CD4-positive, alpha-beta T cell (primary cell): ENCODE results near the gene IER5. TPM values are rescaled to one million over a fixed set of nuclear protein-coding genes. Genes with fewer than 3 reads are reported as not detected.

Experiments
- ATAC-seq: fragments of 200-7000 bp; cut with Tn5 transposase; one replicate; pipeline ENCODE4 v1.10.0; 2022; ENCODE audit warnings: mild to moderate bottlenecking; ENCODE audit not compliant: poor library complexity
- CTCF ChIA-PET: fragments of 350-600 bp; sonication (Branson Sonifier 250); formaldehyde crosslinking; loops from one replicate; lab custom pipeline; 2021; ENCODE audit warnings: antibody characterized with exemption, inconsistent platforms; lab: Charles Lee
- POLR2A ChIA-PET: fragments of 350-600 bp; sonication (Branson Sonifier 250); formaldehyde crosslinking; loops from one replicate; lab custom pipeline; 2021; ENCODE audit warnings: antibody characterized with exemption, inconsistent platforms; lab: Charles Lee
- DNase-seq, 14 experiments: peaks; one replicate each; pipeline ENCODE4 v3.0.0-alpha.2; 2013 to 2020; ENCODE audit warnings: mixed read lengths in 2 of 14
- H3K27ac ChIP-seq, 2 donors: one replicate each; pipeline versions ENCODE4 v1.5.1 to v1.7.0; 2013; ENCODE audit warnings: low read length in 2 of 2, low read depth in 1 of 2, mild to moderate bottlenecking in 1 of 2
- H3K27me3 ChIP-seq, 2 experiments: 1 replicate in 1 of 2; 2 replicates in 1 of 2; pipeline versions ENCODE4 v1.6.1 to v1.7.0; 2013; ENCODE audit warnings: low read length in 2 of 2, control low read depth in 1 of 2, mild to moderate bottlenecking in 1 of 2, moderate library complexity in 1 of 2; ENCODE audit not compliant: insufficient read depth in 2 of 2, control insufficient read depth in 1 of 2
- H3K36me3 ChIP-seq: one replicate; pipeline ENCODE4 v1.6.1; 2013; ENCODE audit warnings: low read length, control low read depth; ENCODE audit not compliant: insufficient read depth
- H3K4me1 ChIP-seq: one replicate; pipeline ENCODE4 v1.6.1; 2013; ENCODE audit warnings: low read length, control low read depth; ENCODE audit not compliant: insufficient read depth
- H3K4me3 ChIP-seq: one replicate; pipeline ENCODE4 v1.5.1; 2013; ENCODE audit warnings: mild to moderate bottlenecking, low read length, moderate library complexity
- H3K9me3 ChIP-seq, 2 experiments: 1 replicate in 1 of 2; 2 replicates in 1 of 2; pipeline versions ENCODE4 v1.6.1 to v1.7.0; 2013; ENCODE audit warnings: low read length in 2 of 2, mild to moderate bottlenecking in 2 of 2, control low read depth in 1 of 2, moderate library complexity in 1 of 2; ENCODE audit not compliant: control insufficient read depth in 1 of 2, insufficient read depth in 1 of 2
- H3K27ac Mint-ChIP-seq: one replicate; pipeline ENCODE4 v1.8.0; 2020; ENCODE audit warnings: mixed read lengths
- H3K27me3 Mint-ChIP-seq: one replicate; pipeline ENCODE4 v1.8.0; 2021; ENCODE audit warnings: mixed read lengths
- H3K36me3 Mint-ChIP-seq: one replicate; pipeline ENCODE4 v1.8.0; 2021; ENCODE audit warnings: low read depth, mixed read lengths
- H3K4me1 Mint-ChIP-seq: one replicate; pipeline ENCODE4 v1.8.0; 2021; ENCODE audit warnings: low read depth, mixed read lengths
- H3K4me3 Mint-ChIP-seq: one replicate; pipeline ENCODE4 v1.8.0; 2020; ENCODE audit warnings: mild to moderate bottlenecking, mixed read lengths
- H3K9me3 Mint-ChIP-seq: one replicate; pipeline ENCODE4 v1.8.0; 2020; ENCODE audit warnings: mixed read lengths
- CTCF ChIP-seq: fragments of 200-600 bp; IDR thresholded peaks from one replicate; pipeline ENCODE4 v1.8.0; 2022; ENCODE audit warnings: antibody characterized with exemption, mild to moderate bottlenecking
- intact Hi-C, 2 experiments: fragments of 100-400 bp; cut with DNase I in 1 of 2; cut with micrococcal nuclease in 1 of 2; formaldehyde crosslinking; loops; one replicate each; pipeline versions ENCODE4 v1.15.1 to v1.9.0; 2023 to 2025; cut with DNase I, micrococcal nuclease
- total RNA-seq, 174 experiments: library from RNA in 2 of 174; stranded (reverse) in 2 of 174; gene quantifications; one replicate each; pipeline ENCODE4 v1.2.3 and lab custom pipeline; 2021 to 2026

IER5 gene
- total RNA-seq, 2 experiments from 2014 or later: 53.8 to 54.1 TPM

- no peak overlapping the region for H3K27ac Mint-ChIP-seq
- H3K4me1 ChIP-seq: peaks cover 35% of the 10 kb centered on the region
- no peak for TF ChIP-seq CTCF
- no peaks in the 10 kb centered on the region for H3K27me3 ChIP-seq
- ATAC-seq (no peak), DNase-seq (no peak)
- ChIA-PET POLR2A (interaction anchor here (11.2 kb wide), 1 partner anchor 18 kb away, joined by 231 read pairs; the partner anchor contains the start of gene IER5), CTCF (interaction anchor here (3.8 to 5.4 kb wide), 2 partner anchors 24 to 34 kb away, joined by 19 to 21 read pairs; no protein-coding TSS in a partner anchor)
- no peaks in the 10 kb centered on the region for H3K36me3 ChIP-seq
- H3K4me3 Mint-ChIP-seq: no peak overlapping the region
- no peak overlapping the region for H3K4me3 ChIP-seq
- intact Hi-C loops: loop anchor here in 1 of 2 experiments (5.0 to 10.0 kb wide), 4 partner anchors 86 to 954 kb away; partner anchors contain the start of genes QSOX1, STX6 and XPR1
- H3K9me3 ChIP-seq: no peaks in the 10 kb centered on the region
- H3K36me3 Mint-ChIP-seq: no peaks in the 10 kb centered on the region
- no peak overlapping the region for H3K27ac ChIP-seq
- no peaks in the 10 kb centered on the region for H3K9me3 Mint-ChIP-seq
- H3K4me1 Mint-ChIP-seq: peaks cover 41% of the 10 kb centered on the region
- no peaks in the 10 kb centered on the region for H3K27me3 Mint-ChIP-seq
Measured at GRCh38 chr1:181108304-181108867, 19.9 kb downstream of the IER5 start.

- Mint-ChIP-seq H3K27ac (no peak overlapping the region), H3K9me3 (no peaks in the 10 kb centered on the region), H3K36me3 (no peaks in the 10 kb centered on the region), H3K4me1 (peaks cover 28% of the 10 kb centered on the region), H3K27me3 (no peaks in the 10 kb centered on the region), H3K4me3 (no peak overlapping the region)
- no peak for TF ChIP-seq CTCF
- H3K27ac ChIP-seq: no peak overlapping the region
- no peaks in the 10 kb centered on the region for H3K9me3 ChIP-seq
- DNase-seq (no peak), ATAC-seq (no peak)
- H3K27me3 ChIP-seq: no peaks in the 10 kb centered on the region
- no peaks in the 10 kb centered on the region for H3K36me3 ChIP-seq
- H3K4me3 ChIP-seq: no peak overlapping the region
- intact Hi-C loops: no loop called here
- H3K4me1 ChIP-seq: peaks cover 19% of the 10 kb centered on the region
- ChIA-PET POLR2A (interaction anchor here (0.6 kb wide), 1 partner anchor 15 kb away, joined by 3 read pairs; no protein-coding TSS in a partner anchor), CTCF (interaction anchor here (1.0 kb wide), 1 partner anchor 32 kb away, joined by 4 read pairs; no protein-coding TSS in a partner anchor)
Measured at GRCh38 chr1:181110013-181110412, 21.5 kb downstream of the IER5 start.

GRCh38 chr1:181111559-181111958 is 23.1 kb downstream of the IER5 start:
- ATAC-seq (no peak), DNase-seq (no peak)
- H3K4me1 Mint-ChIP-seq: peaks cover 21% of the 10 kb centered on the region
- Histone ChIP-seq H3K27ac (no peak overlapping the region), H3K27me3 (no peaks in the 10 kb centered on the region), H3K4me1 (peaks cover 9% of the 10 kb centered on the region), H3K4me3 (no peak overlapping the region), H3K9me3 (no peaks in the 10 kb centered on the region), H3K36me3 (no peaks in the 10 kb centered on the region)
- intact Hi-C loops: no loop called here
- no peak for TF ChIP-seq CTCF
- H3K9me3 Mint-ChIP-seq: no peaks in the 10 kb centered on the region
- H3K27ac Mint-ChIP-seq: no peak overlapping the region
- no peak overlapping the region for H3K4me3 Mint-ChIP-seq
- H3K36me3 Mint-ChIP-seq: no peaks in the 10 kb centered on the region
- no peaks in the 10 kb centered on the region for H3K27me3 Mint-ChIP-seq
- POLR2A ChIA-PET: no interaction called here
- CTCF ChIA-PET: no interaction called here
